ENCODE data around the gene DCAF11.

GRCh38 chr14:24100197-24100981, 14.2 kb upstream of the DCAF11 start:
- TF ChIP-seq EZH2 (IDR thresholded peaks at IDR 0.05; ENCODE audit: insufficient read depth, poor library complexity, severe bottlenecking) (no peak), EZH2phosphoT487 (IDR thresholded peaks at IDR 0.05; ENCODE audit: insufficient read depth, low read depth) (no peak)

Data from GM23248 (cell line).